Breast epithelium (tissue), 4 donors: ENCODE results near the gene ENKUR. TPM values are rescaled to one million over a fixed set of nuclear protein-coding genes. Genes with fewer than 3 reads are reported as not detected.

ENCODE experiments used
- DNase-seq, 2 donors: peaks; one replicate each; pipeline ENCODE4 v3.0.0-alpha.2; 2019; ENCODE audit warnings: low spot score in 2 of 2
- H3K27ac ChIP-seq, 2 donors: fragments of 200-600 bp; sonication (generic) in 1 of 2; one replicate each; pipeline ENCODE4 v1.5.1; 2016 to 2019; ENCODE audit warnings: mild to moderate bottlenecking in 1 of 2
- H3K27me3 ChIP-seq, 2 donors: fragments of 200-600 bp; sonication (generic) in 1 of 2; one replicate each; pipeline versions ENCODE4 v1.5.1 to v1.6.0; 2017 to 2019; ENCODE audit warnings: control low read depth in 1 of 2, mild to moderate bottlenecking in 1 of 2
- H3K36me3 ChIP-seq: fragments of 200-600 bp; one replicate; pipeline ENCODE4 v1.5.1; 2019
- H3K4me1 ChIP-seq, 2 donors: fragments of 200-600 bp; sonication (generic); one replicate each; pipeline ENCODE4 v1.5.1; 2016 to 2019; ENCODE audit warnings: control low read depth in 1 of 2
- H3K4me3 ChIP-seq, 3 donors: fragments of 200-600 bp; sonication (generic); 1 replicate in 2 of 3; 2 replicates in 1 of 3; pipeline ENCODE4 v1.5.1; 2016 to 2019; ENCODE audit warnings: mild to moderate bottlenecking in 3 of 3, moderate library complexity in 2 of 3
- H3K9me3 ChIP-seq, 2 donors: fragments of 200-600 bp; sonication (generic) in 1 of 2; one replicate each; pipeline ENCODE4 v1.5.1; 2016 to 2019; ENCODE audit warnings: control low read depth in 1 of 2
- CTCF ChIP-seq, 3 donors: fragments of 450-650 bp; IDR thresholded peaks; one replicate each; pipeline ENCODE4 v1.5.1; 2016 to 2017; ENCODE audit warnings: antibody characterized with exemption in 3 of 3, mild to moderate bottlenecking in 3 of 3, moderate library complexity in 3 of 3
- POLR2A ChIP-seq: fragments of 450-650 bp; IDR thresholded peaks from one replicate; pipeline ENCODE4 v1.6.1; 2016; ENCODE audit warnings: antibody characterized with exemption, mild to moderate bottlenecking, moderate library complexity
- POLR2AphosphoS5 ChIP-seq, 3 donors: sonication (generic); formaldehyde crosslinking; IDR thresholded peaks; one replicate each; pipeline ENCODE4 v1.6.1; 2017; ENCODE audit warnings: antibody characterized with exemption in 3 of 3
- intact Hi-C: fragments of 100-400 bp; cut with DNase I; formaldehyde crosslinking; loops from one replicate; pipeline ENCODE4 v1.15.1; 2023; ENCODE audit warnings: low total_unique reads
- total RNA-seq, 3 donors: library from RNA; depleted of rRNA; stranded (reverse); fragments of >200 nt; gene quantifications; one replicate each; pipeline ENCODE4 v1.1.0, GENCODE V29; 2016

The ENKUR gene
- total RNA-seq, 3 donors from 2014 or later, result not detected

DNA sequence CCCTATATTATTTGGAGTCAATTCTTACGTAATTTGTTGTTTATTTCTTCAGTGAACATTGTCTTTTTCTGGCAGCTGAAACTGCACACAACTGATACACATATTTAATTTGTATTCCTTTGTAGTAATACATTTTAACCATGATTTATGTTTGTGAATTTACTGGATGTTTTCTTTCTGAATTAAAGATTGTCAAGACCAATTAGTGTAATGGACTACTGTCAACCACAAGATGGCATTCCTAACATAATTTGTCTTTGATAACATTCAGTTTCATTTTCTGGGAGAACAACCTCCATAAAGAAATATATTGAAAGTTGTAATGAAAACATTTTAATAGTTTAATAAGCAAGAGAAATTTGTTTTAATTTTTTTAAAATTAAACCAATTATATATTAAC is 10.5 kb upstream of the ENKUR start:
- Histone ChIP-seq H3K4me3 (no peak overlapping the region), H3K27ac (no peak overlapping the region), H3K9me3 (no peaks in the 10 kb centered on the region), H3K27me3 (no peaks in the 10 kb centered on the region), H3K4me1 (no peaks in the 10 kb centered on the region), H3K36me3 (no peaks in the 10 kb centered on the region)
- no peak for DNase-seq
- TF ChIP-seq POLR2AphosphoS5 (IDR thresholded peaks at IDR 0.05), result no peak
- no peak for TF ChIP-seq POLR2A
- no peak for TF ChIP-seq CTCF (IDR thresholded peaks at IDR 0.05)
- intact Hi-C loops, result no loop called here

DNA sequence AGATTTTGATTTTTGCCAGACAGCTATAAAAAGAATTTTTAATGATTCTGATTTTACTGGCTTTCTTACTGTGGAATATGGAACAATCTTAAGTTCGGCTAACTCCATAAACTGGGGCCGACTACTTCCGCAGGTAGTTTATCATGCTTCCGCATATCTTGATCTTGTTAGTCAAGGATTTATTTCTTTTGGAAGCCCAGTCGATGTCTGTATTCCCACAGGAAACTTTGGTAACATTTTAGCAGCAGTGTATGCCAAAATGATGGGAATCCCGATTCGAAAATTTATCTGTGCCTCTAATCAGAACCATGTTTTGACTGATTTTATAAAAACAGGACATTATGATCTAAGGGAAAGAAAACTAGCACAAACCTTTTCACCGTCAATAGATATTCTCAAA is 8.6 kb upstream of the ENKUR start:
- Histone ChIP-seq H3K27me3 (no peaks in the 10 kb centered on the region), H3K27ac (peak overlapping the region in 1 of 2 donors; percentile 4), H3K4me1 (no peaks in the 10 kb centered on the region), H3K36me3 (no peaks in the 10 kb centered on the region), H3K4me3 (no peak overlapping the region), H3K9me3 (no peaks in the 10 kb centered on the region)
- intact Hi-C loops, result no loop called here
- TF ChIP-seq POLR2A, result no peak
- no peak for TF ChIP-seq CTCF (IDR thresholded peaks at IDR 0.05)
- TF ChIP-seq POLR2AphosphoS5 (IDR thresholded peaks at IDR 0.05), result no peak
- DNase-seq, result no peak

- Histone ChIP-seq H3K4me3 (no peak overlapping the region), H3K27ac (no peak overlapping the region), H3K36me3 (no peaks in the 10 kb centered on the region), H3K27me3 (no peaks in the 10 kb centered on the region), H3K9me3 (no peaks in the 10 kb centered on the region), H3K4me1 (no peaks in the 10 kb centered on the region)
- intact Hi-C loops, result no loop called here
- no peak for TF ChIP-seq POLR2AphosphoS5 (IDR thresholded peaks at IDR 0.05)
- TF ChIP-seq POLR2A, result no peak
- no peak for TF ChIP-seq CTCF (IDR thresholded peaks at IDR 0.05)
- DNase-seq, result no peak
Observed at GRCh38 chr10:25023278-25023677, 7.3 kb upstream of the ENKUR start.

DNA sequence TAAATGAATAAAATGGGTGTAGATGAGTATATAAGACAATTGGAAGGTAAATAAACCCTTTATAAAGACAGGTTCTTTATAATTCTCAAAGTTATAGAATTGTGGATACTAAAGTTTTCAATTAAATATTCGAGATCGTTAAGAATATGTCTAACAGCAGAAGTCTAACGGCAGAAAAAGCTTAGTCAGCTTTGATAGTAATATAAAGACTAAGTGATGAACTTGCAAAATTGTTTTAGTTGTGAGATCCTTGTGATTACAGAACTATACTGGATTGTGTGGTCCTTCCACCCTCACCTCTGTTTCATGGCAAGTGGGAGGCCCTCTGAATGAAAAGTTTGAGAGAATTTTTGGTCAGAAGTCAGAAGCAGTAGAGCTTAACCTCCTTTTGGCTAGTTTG is 2.7 kb upstream of the ENKUR start:
- DNase-seq, result no peak
- Histone ChIP-seq H3K4me3 (no peak overlapping the region), H3K4me1 (peaks cover 0 to 6% of the 10 kb centered on the region in 2 donors), H3K27me3 (no peaks in the 10 kb centered on the region), H3K36me3 (no peaks in the 10 kb centered on the region), H3K9me3 (no peaks in the 10 kb centered on the region), H3K27ac (no peak overlapping the region)
- no peak for TF ChIP-seq POLR2A
- intact Hi-C loops, result loop anchor here (5.0 kb wide), 1 partner anchor 296 kb away; the partner anchor contains the start of gene ARHGAP21

DNA sequence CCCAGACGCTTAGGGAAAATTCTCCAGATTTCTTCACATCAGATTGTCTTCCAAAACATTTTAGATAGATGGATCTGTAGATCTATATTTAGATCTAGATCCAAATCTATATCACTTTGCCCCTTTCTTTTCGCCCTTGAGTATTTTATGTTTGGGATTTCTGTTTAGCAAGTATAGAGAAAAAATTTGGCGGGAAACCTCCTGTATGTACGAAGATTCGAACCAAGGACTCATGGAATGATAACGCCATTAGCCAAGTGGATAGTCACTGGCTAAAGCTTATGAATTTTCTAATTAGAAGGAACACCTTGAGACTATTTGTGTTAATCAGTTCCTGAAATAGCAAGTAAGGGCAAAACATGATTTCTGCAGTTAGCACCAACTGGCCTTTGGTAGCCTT is 1.7 kb upstream of the ENKUR start:
- Histone ChIP-seq H3K27ac (peak overlapping the region; percentile 94 to 95), H3K4me1 (peaks cover 0 to 6% of the 10 kb centered on the region in 2 donors), H3K36me3 (no peaks in the 10 kb centered on the region), H3K9me3 (no peaks in the 10 kb centered on the region), H3K27me3 (no peaks in the 10 kb centered on the region), H3K4me3 (peak overlapping the region in 1 of 3 donors; percentile 76)
- intact Hi-C loops, result loop anchor here (5.0 kb wide), 1 partner anchor 295 kb away; the partner anchor contains the start of gene ARHGAP21
- TF ChIP-seq POLR2AphosphoS5 (IDR thresholded peaks at IDR 0.05) (no peak), CTCF (IDR thresholded peaks at IDR 0.05) (no peak), POLR2A (no peak)
- no peak for DNase-seq

DNA sequence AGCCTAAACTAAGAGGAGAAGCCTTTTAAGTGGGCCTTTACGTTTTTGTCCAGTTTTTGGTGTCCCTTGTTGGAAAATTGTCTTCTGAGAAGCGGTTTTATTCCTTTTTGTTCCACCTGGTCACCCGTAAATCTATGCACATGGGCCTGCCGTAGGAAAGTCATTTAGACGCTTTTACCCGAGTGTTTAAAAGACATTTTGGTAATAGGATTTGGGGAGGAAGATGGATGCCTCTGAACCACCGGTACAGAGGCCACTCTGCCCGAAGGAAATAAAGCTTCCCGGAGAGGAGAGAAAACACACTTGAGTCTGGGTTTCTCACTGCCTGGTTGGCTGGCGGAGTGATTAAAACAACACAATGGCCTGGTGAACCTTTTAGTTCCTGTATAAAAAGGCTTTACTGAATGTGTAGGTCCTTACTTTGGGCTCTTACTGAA is 1.2 kb upstream of the ENKUR start:
- Histone ChIP-seq H3K9me3 (no peaks in the 10 kb centered on the region), H3K27me3 (no peaks in the 10 kb centered on the region), H3K4me3 (peak overlapping the region; percentile 55 to 76 (median 72)), H3K36me3 (no peaks in the 10 kb centered on the region), H3K4me1 (peaks cover 0 to 6% of the 10 kb centered on the region in 2 donors), H3K27ac (peak overlapping the region; percentile 94 to 95)
- no peak for DNase-seq
- TF ChIP-seq POLR2A (no peak), POLR2AphosphoS5 (IDR thresholded peaks at IDR 0.05) (no peak)
- intact Hi-C loops, result loop anchor here (5.0 kb wide), 1 partner anchor 295 kb away; the partner anchor contains the start of gene ARHGAP21
